Measurements from ENCODE around the gene HSF5.

Gene HSF5, protein sequence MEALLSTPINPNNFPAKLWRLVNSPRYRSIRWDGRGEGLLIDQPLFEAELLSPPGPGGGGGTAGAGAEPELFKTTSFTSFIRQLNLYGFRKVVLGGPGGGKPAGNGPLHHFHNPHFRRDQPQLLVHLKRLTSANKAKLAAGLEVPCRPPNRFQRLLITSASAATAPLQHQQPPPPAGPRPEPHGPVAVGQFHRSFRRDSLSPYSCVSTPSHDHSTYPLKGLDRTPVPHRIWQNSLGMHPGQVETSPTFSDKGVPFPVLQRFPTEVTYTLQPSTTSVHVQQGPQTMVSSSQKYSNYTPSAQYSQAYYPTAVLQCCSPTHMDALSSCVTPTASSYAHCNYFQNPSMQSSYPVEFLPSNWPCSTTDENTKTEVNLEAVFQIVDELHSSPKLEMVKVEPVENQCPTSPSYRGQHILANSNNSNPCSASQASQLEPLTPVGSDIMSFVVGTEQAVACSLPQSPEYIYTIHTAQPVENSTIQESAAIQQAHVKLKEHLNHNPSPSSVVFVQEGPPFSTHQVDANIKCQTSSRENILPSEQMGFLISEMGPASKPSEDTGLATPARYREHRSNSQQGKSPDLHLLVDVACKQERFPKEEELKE

DNA sequence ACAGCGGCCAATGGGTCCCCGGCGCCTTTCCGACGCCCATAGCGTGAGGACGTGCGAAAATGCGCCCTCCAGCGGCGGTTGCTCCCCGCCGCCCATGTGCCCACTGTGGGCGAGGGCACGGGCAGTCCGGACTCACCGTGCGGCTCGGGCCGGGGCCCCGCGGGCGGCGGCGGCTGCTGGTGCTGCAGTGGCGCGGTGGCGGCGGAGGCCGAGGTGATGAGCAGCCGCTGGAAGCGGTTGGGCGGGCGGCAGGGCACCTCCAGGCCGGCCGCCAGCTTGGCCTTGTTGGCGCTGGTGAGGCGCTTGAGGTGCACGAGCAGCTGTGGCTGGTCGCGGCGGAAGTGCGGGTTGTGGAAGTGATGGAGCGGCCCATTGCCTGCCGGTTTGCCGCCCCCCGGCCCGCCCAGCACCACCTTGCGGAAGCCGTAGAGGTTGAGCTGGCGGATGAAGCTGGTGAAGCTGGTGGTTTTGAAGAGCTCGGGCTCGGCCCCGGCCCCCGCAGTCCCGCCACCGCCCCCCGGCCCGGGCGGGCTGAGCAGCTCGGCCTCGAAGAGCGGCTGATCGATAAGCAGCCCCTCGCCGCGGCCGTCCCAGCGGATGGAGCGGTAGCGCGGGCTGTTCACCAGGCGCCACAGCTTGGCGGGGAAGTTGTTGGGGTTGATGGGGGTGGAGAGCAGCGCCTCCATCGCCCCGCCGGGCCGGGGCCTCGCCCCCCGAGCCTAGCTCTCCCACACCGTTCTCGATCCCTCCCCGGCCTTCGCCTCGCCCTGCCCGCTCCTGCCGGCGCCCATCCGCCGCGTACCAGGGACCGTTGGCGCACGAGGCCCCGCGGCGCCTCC, at the start of gene HSF5:
Gene HSF5, minus strand, starts transcription at position 820 of the 839 bp plus-strand sequence. Its CDS starts 134 bp downstream, at position 686.
- Histone ChIP-seq H3K9me3 (ENCODE audit: severe bottlenecking) (no peaks in the 10 kb centered on the region), H3K27ac (ENCODE audit: poor library complexity, severe bottlenecking) (no peak within 1 kb of the TSS), H3K4me3 (ENCODE audit: severe bottlenecking) (no peak within 1 kb of the TSS), H3K4me1 (ENCODE audit: insufficient read depth, poor library complexity, severe bottlenecking) (no peaks in the 10 kb centered on the region), H3K36me3 (ENCODE audit: low read depth) (peaks cover 43% of the 10 kb centered on the region), H3K27me3 (ENCODE audit: insufficient read depth, poor library complexity, severe bottlenecking) (no peaks in the 10 kb centered on the region)
- no peak for DNase-seq (ENCODE audit: low spot score)
- peak; percentile 25; the same call in 2 of the 3 replicates for ATAC-seq (ENCODE audit: low read depth)
- TF ChIP-seq, protein P1, sequence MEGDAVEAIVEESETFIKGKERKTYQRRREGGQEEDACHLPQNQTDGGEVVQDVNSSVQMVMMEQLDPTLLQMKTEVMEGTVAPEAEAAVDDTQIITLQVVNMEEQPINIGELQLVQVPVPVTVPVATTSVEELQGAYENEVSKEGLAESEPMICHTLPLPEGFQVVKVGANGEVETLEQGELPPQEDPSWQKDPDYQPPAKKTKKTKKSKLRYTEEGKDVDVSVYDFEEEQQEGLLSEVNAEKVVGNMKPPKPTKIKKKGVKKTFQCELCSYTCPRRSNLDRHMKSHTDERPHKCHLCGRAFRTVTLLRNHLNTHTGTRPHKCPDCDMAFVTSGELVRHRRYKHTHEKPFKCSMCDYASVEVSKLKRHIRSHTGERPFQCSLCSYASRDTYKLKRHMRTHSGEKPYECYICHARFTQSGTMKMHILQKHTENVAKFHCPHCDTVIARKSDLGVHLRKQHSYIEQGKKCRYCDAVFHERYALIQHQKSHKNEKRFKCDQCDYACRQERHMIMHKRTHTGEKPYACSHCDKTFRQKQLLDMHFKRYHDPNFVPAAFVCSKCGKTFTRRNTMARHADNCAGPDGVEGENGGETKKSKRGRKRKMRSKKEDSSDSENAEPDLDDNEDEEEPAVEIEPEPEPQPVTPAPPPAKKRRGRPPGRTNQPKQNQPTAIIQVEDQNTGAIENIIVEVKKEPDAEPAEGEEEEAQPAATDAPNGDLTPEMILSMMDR (IDR thresholded peaks at IDR 0.05; ENCODE audit: poor library complexity, severe bottlenecking), result no peak

DNA sequence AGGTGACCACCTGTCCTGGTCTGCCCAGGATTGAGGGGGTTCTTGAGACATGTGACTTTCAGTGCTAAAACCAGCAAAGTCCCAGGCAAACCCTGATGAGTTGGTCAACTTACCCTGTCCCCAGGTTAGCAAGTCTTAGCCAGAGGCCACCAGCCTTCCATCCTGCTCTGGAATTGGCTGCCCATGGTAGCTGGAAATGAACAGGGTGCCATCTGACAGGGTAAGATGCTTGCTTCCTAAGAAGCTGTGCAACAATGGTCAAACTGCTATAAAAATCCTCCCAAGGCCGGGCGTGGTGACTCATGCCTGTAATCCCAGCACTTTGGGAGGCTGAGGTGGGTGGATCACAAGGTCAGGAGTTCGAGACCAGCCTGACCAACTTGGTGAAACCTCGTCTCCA, 49.1 kb upstream of the HSF5 start:
- Histone ChIP-seq H3K27ac (ENCODE audit: poor library complexity, severe bottlenecking) (no peak overlapping the region), H3K27me3 (ENCODE audit: insufficient read depth, poor library complexity, severe bottlenecking) (no peaks in the 10 kb centered on the region), H3K9me3 (ENCODE audit: severe bottlenecking) (no peaks in the 10 kb centered on the region), H3K4me1 (ENCODE audit: insufficient read depth, poor library complexity, severe bottlenecking) (peaks cover 12% of the 10 kb centered on the region), H3K4me3 (ENCODE audit: severe bottlenecking) (no peak overlapping the region), H3K36me3 (ENCODE audit: low read depth) (no peaks in the 10 kb centered on the region)
- TF ChIP-seq, protein P1 (IDR thresholded peaks at IDR 0.05; ENCODE audit: poor library complexity, severe bottlenecking), result no peak
- no peak for ATAC-seq (ENCODE audit: low read depth)
- no peak for DNase-seq (ENCODE audit: low spot score)

DNA sequence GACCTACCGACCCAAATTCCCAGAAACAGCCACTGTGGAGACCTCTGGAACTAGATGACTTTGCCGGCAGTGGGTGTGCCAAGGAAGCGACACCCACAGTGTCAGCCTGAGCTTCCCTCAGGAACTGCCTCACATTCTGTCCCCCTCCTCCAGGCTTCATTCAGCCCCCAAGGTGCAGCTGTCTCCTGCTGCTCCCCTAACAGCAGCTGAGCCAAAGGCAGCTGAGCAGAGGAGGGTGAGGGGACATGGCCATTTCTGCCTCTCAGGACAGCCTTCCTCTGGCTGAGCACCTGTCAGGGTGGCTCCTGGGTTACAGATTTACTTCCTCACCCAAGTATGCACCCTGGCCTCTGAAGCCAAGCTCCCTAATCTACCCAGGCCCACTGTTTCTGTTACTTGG, 48.3 kb upstream of the HSF5 start:
- no peak for DNase-seq (ENCODE audit: low spot score)
- no peak for ATAC-seq (ENCODE audit: low read depth)
- H3K27me3 ChIP-seq (ENCODE audit: insufficient read depth, poor library complexity, severe bottlenecking), result no peaks in the 10 kb centered on the region
- no peaks in the 10 kb centered on the region for H3K9me3 ChIP-seq (ENCODE audit: severe bottlenecking)
- no peaks in the 10 kb centered on the region for H3K36me3 ChIP-seq (ENCODE audit: low read depth)
- peaks cover 12% of the 10 kb centered on the region for H3K4me1 ChIP-seq (ENCODE audit: insufficient read depth, poor library complexity, severe bottlenecking)
- TF ChIP-seq, protein P1 (IDR thresholded peaks at IDR 0.05; ENCODE audit: poor library complexity, severe bottlenecking), result no peak
- H3K4me3 ChIP-seq (ENCODE audit: severe bottlenecking), result no peak overlapping the region
- no peak overlapping the region for H3K27ac ChIP-seq (ENCODE audit: poor library complexity, severe bottlenecking)

DNA sequence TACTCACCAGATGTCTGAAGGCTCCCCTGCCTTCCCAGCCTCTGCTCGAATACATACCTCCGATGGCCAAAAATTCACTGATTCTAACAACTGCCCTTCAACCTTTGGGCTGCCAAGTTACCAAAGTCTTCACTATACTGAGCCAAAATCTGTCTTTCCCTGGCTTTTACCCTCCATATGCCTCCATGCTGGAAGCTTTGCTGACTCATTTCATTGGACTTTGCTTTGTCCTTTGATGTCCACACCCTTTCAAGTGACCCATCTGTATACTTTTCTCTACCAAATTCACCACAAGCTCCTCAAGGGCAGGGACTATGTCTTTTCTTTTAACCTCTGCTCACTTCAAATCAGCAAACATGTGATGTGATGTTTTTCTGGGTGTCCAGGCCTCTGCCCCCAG, 47.2 kb upstream of the HSF5 start:
- DNase-seq (ENCODE audit: low spot score) (no peak), ATAC-seq (ENCODE audit: low read depth) (no peak)
- H3K36me3 ChIP-seq (ENCODE audit: low read depth), result no peaks in the 10 kb centered on the region
- TF ChIP-seq, protein P1 (IDR thresholded peaks at IDR 0.05; ENCODE audit: poor library complexity, severe bottlenecking), result no peak
- no peak overlapping the region for H3K4me3 ChIP-seq (ENCODE audit: severe bottlenecking)
- peaks cover 12% of the 10 kb centered on the region for H3K4me1 ChIP-seq (ENCODE audit: insufficient read depth, poor library complexity, severe bottlenecking)
- no peaks in the 10 kb centered on the region for H3K27me3 ChIP-seq (ENCODE audit: insufficient read depth, poor library complexity, severe bottlenecking)
- H3K9me3 ChIP-seq (ENCODE audit: severe bottlenecking), result no peaks in the 10 kb centered on the region
- H3K27ac ChIP-seq (ENCODE audit: poor library complexity, severe bottlenecking), result no peak overlapping the region

Measured in RWPE2 (cell line).